NCI-H2107 treated with DMSO at 0.1 percent for 48 hours (cell line): ENCODE measurements around the gene HMGN5.

Experiments used
- DNase-seq: peaks from one replicate; lab custom pipeline; 2025; ENCODE audit not compliant: unreplicated experiment; lab: John Stamatoyannopoulos, UW

Gene HMGN5

GRCh38 chrX:81201671-81202455, at the start of gene HMGN5, which contains the start of gene SH3BGRL:
Gene HMGN5, minus strand, starts transcription at chrX:81201913. Its CDS starts 80,364 bp downstream, at chrX:81121549.
Gene SH3BGRL, plus strand, starts transcription at chrX:81202102. Its CDS starts 99 bp downstream, at chrX:81202201.
- DNase-seq = peak; percentile 70

GRCh38 chrX:81241753-81242152, 40.0 kb upstream of the HMGN5 start:
- DNase-seq = no peak

- no peak for DNase-seq
Observed at GRCh38 chrX:81240701-81241331, 39.1 kb upstream of the HMGN5 start.

GRCh38 chrX:81238166-81238565, 36.5 kb upstream of the HMGN5 start:
- peak; percentile 2 for DNase-seq

GRCh38 chrX:81237516-81237915, 35.8 kb upstream of the HMGN5 start:
- no peak for DNase-seq

- DNase-seq = no peak
Observed at GRCh38 chrX:81232218-81232617, 30.5 kb upstream of the HMGN5 start.

- DNase-seq = no peak
Observed at GRCh38 chrX:81231476-81231875, 29.8 kb upstream of the HMGN5 start.

GRCh38 chrX:81229901-81230300, 28.2 kb upstream of the HMGN5 start:
- DNase-seq = no peak

- no peak for DNase-seq
Observed at GRCh38 chrX:81229229-81229628, 27.5 kb upstream of the HMGN5 start.

GRCh38 chrX:81215685-81216084, 14.0 kb upstream of the HMGN5 start:
- no peak for DNase-seq

- DNase-seq = no peak
Observed at GRCh38 chrX:81208916-81209315, 7.2 kb upstream of the HMGN5 start.

GRCh38 chrX:81206476-81206875, 4.8 kb upstream of the HMGN5 start:
- DNase-seq = no peak

GRCh38 chrX:81205551-81205950, 3.8 kb upstream of the HMGN5 start:
- no peak for DNase-seq

GRCh38 chrX:81202943-81203342, 1.2 kb upstream of the HMGN5 start:
- no peak for DNase-seq

- DNase-seq = no peak
Observed at GRCh38 chrX:81202456-81202819, 725 bp upstream of the HMGN5 start.

GRCh38 chrX:81201071-81201470, 642 bp downstream of the HMGN5 start:
- no peak for DNase-seq

- DNase-seq = peak; percentile 16
Observed at GRCh38 chrX:81195712-81196111, 6.0 kb downstream of the HMGN5 start.

GRCh38 chrX:81195259-81195658, 6.5 kb downstream of the HMGN5 start:
- DNase-seq = no peak

- peak; percentile 15 for DNase-seq
Observed at GRCh38 chrX:81174286-81174685, 27.4 kb downstream of the HMGN5 start.

GRCh38 chrX:81168391-81168790, 33.3 kb downstream of the HMGN5 start:
- no peak for DNase-seq

GRCh38 chrX:81121513-81122363, 80.0 kb downstream of the HMGN5 start:
- DNase-seq = peak; percentile 14

GRCh38 chrX:81120936-81121371, 80.8 kb downstream of the HMGN5 start:
- peak; percentile 5 for DNase-seq
